Upper lobe of left lung (tissue), 4 donors: Measurements from ENCODE around the gene MAP1B.

ENCODE experiments used
- CTCF ChIP-seq, 6 experiments: fragments of 450-650 bp in 4 of 6; fragments of 200-600 bp in 2 of 6; sonication (generic) in 2 of 6; IDR thresholded peaks; one replicate each; pipeline ENCODE4 v1.5.1; 2016 to 2019; ENCODE audit warnings: antibody characterized with exemption in 6 of 6
- POLR2A ChIP-seq, 4 donors: fragments of 450-650 bp; IDR thresholded peaks; one replicate each; pipeline ENCODE4 v1.5.1; 2016 to 2017; ENCODE audit warnings: antibody characterized with exemption in 4 of 4, mild to moderate bottlenecking in 2 of 4

- TF ChIP-seq CTCF (IDR thresholded peaks at IDR 0.05) (no peak), POLR2A (IDR thresholded peaks at IDR 0.05) (no peak)
Measured at GRCh38 chr5:72204946-72205345, 97.7 kb downstream of the MAP1B start.
